ENCODE measurements around the gene SYT9. TPM values are rescaled to one million over a fixed set of nuclear protein-coding genes. Genes with fewer than 3 reads are reported as not detected.

Gene SYT9
- total and polyA plus RNA-seq, 10 of the 15 experiments (the other 5 are each of a cell fraction or from before 2014, with no cell fraction given) = 0.03 TPM; not detected in 9

- TF ChIP-seq, protein P1, sequence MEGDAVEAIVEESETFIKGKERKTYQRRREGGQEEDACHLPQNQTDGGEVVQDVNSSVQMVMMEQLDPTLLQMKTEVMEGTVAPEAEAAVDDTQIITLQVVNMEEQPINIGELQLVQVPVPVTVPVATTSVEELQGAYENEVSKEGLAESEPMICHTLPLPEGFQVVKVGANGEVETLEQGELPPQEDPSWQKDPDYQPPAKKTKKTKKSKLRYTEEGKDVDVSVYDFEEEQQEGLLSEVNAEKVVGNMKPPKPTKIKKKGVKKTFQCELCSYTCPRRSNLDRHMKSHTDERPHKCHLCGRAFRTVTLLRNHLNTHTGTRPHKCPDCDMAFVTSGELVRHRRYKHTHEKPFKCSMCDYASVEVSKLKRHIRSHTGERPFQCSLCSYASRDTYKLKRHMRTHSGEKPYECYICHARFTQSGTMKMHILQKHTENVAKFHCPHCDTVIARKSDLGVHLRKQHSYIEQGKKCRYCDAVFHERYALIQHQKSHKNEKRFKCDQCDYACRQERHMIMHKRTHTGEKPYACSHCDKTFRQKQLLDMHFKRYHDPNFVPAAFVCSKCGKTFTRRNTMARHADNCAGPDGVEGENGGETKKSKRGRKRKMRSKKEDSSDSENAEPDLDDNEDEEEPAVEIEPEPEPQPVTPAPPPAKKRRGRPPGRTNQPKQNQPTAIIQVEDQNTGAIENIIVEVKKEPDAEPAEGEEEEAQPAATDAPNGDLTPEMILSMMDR (IDR thresholded peaks at IDR 0.05 in 2 of 3, conservative IDR thresholded peaks at IDR 0.05 in 1 of 3; ENCODE audit: control insufficient read depth in 2 of 3, extremely low read depth in 1 of 3, insufficient read depth in 1 of 3, low read depth in 3 of 3, low read length in 3 of 3) = peak; percentile 86 to 92 (median 90)
- TF ChIP-seq RCOR1 (conservative IDR thresholded peaks at IDR 0.05; ENCODE audit: low read depth, low read length) (no peak), CREB1 (IDR thresholded peaks at IDR 0.05; ENCODE audit: low read depth) (no peak), CREM (IDR thresholded peaks at IDR 0.05; ENCODE audit: low read depth) (no peak), CHD4 (IDR thresholded peaks at IDR 0.05) (no peak), FOXK2 (IDR thresholded peaks at IDR 0.05) (no peak), ZNF24 (IDR thresholded peaks at IDR 0.05) (no peak), ZNF217 (IDR thresholded peaks at IDR 0.05) (no peak), MLLT1 (IDR thresholded peaks at IDR 0.05) (no peak)
- TF ChIP-seq, protein P2, sequence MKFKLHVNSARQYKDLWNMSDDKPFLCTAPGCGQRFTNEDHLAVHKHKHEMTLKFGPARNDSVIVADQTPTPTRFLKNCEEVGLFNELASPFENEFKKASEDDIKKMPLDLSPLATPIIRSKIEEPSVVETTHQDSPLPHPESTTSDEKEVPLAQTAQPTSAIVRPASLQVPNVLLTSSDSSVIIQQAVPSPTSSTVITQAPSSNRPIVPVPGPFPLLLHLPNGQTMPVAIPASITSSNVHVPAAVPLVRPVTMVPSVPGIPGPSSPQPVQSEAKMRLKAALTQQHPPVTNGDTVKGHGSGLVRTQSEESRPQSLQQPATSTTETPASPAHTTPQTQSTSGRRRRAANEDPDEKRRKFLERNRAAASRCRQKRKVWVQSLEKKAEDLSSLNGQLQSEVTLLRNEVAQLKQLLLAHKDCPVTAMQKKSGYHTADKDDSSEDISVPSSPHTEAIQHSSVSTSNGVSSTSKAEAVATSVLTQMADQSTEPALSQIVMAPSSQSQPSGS (IDR thresholded peaks at IDR 0.05; ENCODE audit: low read length) = no peak
Measured at GRCh38 chr11:7442588-7443215, 191.0 kb downstream of the SYT9 start (continued).

Measured in GM12878 (cell line).